ENCODE results near the gene CYP2W1. TPM values are rescaled to one million over a fixed set of nuclear protein-coding genes. Genes with fewer than 3 reads are reported as not detected.

CYP2W1 gene
- total RNA-seq, 2 experiments from 2014 or later = not detected

DNA sequence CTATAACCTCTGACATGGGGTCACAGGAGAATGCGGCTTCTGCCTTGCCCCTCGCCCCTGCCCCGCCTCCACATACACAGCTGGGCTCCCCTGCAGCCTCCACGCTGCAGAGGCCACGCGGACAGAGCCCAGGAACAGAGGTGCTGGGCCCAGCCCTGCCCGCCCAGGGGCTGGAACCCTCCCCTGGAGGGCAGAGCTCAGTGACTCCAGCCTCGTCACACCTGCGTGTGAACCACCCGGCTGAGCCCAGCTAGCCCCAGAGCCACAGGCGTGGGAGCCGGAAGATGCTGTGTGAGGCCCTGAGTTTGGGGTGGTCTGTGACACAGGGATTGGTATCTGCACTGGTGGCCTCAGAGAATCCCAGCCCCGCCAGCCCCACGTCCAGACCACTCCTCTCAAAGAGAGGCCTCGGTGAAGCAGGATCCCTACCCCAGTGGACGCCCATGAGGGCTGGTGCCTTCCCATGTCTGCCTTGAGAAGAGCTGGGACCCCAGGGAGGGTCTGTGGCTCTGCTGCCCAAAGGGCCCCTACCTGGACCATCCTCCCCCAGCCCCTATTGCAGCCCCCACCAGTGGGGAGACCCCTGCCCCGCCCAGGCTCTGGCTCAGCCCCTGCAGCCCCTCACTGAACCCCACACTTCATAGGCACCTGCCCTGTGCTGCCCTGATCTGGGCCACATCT, 20.4 kb upstream of the CYP2W1 start:
- ChIA-PET CTCF (interaction anchor here (1.0 kb wide), 1 partner anchor 31 kb away, joined by 3 read pairs; no protein-coding TSS in a partner anchor), POLR2A (no interaction called here)

DNA sequence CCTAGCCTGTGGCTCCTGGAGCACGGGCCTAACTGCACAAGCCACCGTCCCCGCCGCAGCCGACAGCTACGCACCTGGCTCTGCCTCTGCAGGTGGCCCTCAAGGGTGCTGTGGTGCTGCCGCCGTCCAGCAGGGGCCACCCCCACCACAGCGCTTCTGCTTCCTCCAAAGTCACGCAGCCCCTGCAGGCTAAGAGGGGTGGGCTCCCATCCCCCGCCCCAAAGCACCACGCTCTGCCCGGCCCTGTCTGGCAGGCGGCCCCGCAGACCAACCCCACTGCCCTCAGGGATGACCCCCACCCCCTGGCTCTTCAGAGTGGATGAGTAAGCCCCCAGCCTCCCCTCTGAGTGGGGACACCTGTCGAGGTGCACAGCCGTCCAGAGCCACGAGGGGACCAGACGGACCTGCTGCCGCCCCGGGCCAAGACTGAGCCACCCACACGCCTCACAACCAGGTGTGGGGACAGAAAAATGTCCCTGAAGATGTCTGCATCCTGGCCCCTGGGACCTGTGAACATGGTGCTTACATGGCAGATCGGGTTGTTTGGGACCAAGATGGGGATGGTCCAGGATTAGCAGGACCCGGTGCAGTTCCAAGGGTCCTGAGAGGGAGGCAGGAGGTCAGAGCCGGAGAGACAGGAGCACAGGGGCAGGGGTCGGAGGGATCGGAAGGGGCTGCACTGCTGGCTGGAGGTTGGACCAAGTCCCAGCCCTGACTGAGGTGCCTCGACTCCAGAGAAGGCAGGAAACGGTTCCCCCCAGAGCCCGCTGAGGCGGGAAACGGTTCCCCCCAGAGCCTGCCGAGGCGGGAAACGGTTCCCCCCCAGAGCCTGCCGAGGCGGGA, 19.5 kb upstream of the CYP2W1 start:
- ChIA-PET CTCF (interaction anchor here (1.0 kb wide), 1 partner anchor 30 kb away, joined by 3 read pairs; no protein-coding TSS in a partner anchor), POLR2A (no interaction called here)

DNA sequence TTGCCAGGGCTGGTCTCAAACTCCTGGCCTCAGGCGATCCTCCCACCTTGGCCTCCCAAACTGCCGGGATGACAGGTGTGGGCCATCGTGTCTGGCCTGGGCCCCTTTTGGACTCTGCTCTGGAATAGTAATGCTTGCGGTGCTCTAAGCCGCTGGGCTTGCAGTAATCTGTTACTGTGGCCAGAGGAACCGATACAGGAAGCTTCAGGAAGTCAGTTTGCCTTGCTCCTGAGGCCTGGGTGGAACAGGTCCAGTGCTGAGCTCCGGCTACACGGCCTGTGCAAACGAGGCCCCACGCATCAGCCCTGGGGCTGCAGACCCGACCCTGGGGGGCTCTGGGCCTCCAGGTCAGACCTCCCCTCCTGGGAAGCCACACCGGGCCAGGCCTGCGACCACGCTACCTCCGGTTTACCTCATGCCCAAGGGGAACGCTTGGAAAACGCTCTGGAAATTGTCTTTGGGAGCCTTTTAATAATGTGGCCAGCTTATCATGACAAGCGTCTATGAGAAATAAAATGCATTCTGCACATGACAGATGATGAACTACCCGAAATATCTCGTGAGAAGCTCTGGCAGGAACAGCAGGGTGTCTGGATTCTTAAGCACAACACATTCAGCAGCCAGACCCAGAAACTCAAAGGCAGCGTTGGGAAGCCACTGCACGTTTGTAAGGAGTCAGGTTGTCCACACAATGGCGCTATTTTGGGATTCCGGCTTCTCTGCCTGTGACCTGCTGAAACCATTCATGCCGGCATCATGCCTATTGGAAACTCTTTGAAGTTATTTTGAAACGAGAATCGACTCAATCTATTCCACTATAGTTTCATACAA, 18.4 kb upstream of the CYP2W1 start:
- ChIA-PET POLR2A (no interaction called here), CTCF (interaction anchor here (1.0 kb wide), 1 partner anchor 28 kb away, joined by 3 read pairs; no protein-coding TSS in a partner anchor)

DNA sequence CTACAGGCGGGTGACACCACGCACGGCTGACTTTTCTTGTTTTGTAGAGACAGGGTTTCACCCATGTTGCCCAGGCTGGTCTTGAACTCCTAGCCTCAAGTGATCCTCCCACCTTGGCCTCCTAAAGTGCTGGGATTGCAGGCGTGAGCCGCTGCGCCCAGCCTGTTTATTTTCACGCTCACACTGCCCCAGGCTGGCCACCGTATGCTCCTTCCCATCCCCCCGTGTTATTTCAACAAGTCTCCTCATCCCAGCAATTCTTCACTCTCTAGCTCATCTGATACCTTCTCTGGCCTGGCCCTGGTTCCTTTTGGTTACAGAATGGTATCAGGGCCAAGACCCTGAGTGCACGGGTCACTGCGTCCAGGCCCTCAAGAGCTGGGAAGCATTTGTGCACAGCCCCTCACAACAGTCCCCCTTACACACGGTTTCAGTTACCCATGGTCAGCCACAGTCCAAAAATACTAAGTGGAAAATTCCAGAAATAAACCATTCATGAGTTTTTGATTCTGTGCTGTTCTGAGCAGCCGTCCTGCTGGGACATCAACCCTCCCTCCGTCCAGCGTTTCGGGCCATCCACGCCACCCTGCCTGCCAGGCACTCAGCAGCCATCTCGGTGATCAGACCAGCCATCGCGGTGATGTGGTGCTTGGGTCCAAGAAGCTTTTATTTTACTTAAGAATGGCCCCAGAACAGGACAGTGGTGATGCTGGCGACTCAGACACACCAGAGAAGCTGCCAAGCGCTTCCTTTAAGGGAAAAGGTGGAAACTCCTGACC, 16.5 kb upstream of the CYP2W1 start:
- POLR2A ChIA-PET = no interaction called here

DNA sequence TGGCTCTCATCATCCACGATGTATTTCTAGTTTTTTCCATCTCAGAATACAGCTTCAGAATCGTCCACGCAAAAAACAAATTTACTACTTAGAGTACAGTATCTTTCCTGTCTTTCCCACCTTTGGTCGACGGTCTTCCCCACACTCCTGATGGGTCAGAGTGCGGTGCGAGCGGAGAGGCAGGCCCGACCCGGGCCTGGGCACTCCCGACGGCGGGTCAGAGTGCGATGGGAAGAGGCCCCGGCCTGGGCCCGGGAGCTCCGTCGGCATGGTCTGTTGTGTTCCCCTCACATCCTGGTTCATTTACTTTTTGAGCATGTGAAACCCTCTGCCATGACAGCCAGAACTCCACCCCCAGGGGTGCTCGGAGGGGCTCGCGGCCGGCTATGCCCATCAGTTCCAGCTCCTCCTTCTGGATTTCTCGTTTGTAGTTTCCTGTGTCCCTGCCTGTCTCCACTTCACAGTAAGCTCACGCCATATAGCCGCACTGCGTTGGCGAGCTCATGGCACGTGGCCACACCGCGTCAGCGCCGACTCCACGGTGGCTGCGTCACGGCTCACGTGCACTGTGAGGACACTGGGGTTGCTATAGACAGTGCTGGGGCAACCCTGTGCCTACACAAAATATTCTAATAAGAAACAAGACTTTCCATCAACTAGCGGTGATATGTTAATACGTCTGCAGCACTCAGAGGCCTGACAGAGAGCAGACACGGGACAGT, 15.5 kb upstream of the CYP2W1 start:
- ChIA-PET POLR2A (no interaction called here), CTCF (no interaction called here)

More for the DNA sequence above, 16.5 kb upstream of the CYP2W1 start:
- CTCF ChIA-PET = interaction anchor here (1.0 kb wide), 1 partner anchor 11 kb away, joined by 4 read pairs; no protein-coding TSS in a partner anchor

DNA sequence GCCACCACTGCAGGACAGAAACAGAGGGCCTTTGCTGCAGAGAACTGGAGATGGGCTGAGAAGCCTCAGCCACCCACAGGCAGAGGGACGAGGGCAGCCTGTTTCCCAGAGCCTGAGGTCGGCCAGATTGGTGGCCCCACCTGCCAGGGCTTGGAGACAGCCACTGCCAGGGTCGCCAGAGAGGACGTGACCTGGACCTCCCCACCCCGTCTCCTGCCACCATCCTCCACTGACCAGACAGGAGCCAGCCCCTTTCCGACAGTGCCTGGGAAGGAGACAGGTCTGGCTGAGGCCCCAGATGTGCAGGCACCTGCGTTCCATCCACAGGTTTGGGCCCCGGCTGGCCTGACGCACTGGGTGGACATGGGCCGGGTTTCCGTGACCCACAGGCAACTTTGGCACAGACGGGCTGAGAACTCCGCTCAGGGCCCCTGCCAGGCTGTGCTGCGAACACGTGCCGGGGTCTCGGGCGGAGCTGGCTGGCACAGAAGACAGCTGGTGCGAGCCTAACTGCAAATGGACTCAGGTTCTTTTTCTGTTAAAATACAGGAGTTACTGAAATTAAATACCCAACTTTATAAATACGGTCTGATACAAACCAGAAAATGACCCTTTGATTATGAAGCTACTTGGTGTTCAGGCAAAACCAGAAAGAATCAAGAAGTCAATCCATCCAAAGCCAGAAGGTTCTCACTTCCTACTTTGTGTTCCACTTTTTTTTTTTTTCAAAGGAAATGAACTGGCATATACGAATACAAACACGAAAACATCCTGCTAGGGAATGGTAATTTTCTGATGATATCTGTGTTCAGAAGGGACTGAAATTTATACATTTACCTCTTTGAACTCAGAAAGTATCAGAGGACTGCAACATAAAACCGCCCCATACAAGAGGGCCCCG, 14.5 kb upstream of the CYP2W1 start:
- CTCF ChIA-PET = interaction anchor here (0.7 kb wide), 1 partner anchor 182 kb away, joined by 3 read pairs; no protein-coding TSS in a partner anchor
- POLR2A ChIA-PET = no interaction called here

DNA sequence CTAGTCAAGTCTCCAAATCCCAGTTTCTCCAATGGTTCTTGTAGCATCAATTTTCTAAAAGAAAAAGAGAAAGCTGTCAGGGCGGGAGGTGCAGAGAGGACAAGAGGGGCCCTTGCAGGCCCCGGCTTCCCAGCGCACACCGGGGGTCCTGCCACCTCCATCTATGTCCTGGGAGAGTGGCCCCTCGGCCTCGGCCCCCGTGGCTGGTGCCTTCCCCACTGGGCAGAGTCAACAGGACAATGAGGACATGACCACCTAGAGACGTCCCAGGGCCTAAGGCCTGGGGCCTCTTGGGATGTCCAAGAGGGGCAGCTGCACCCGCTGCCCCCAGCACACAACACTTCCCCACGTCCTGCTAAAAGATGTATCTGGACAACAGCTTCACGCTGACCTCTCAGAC, 13.6 kb upstream of the CYP2W1 start:
- ChIA-PET POLR2A (no interaction called here), CTCF (interaction anchor here (0.7 kb wide), 1 partner anchor 15 kb away, joined by 3 read pairs; no protein-coding TSS in a partner anchor)

DNA sequence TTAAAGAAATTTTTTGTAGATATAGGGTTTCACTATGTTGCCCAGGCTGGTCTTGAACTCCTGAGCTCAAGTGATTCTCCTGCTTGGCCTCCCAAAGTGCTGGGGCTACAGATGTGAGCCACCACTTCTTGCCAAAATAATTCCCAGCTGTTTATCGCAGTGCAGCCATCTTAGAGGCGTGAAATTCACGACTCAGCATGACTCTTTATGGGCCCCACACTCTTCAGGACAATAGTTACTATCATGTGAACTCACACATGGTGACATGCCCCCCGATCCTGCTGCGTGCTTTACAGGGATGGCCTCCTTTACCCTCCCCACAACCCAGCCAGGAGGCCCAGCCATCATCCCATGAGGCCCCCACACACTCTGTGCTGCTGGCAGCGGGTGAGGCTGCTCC, 12.2 kb upstream of the CYP2W1 start:
- POLR2A ChIA-PET = interaction anchor here (0.5 kb wide), 1 partner anchor 57 kb away, joined by 4 read pairs; no protein-coding TSS in a partner anchor
- CTCF ChIA-PET = no interaction called here

DNA sequence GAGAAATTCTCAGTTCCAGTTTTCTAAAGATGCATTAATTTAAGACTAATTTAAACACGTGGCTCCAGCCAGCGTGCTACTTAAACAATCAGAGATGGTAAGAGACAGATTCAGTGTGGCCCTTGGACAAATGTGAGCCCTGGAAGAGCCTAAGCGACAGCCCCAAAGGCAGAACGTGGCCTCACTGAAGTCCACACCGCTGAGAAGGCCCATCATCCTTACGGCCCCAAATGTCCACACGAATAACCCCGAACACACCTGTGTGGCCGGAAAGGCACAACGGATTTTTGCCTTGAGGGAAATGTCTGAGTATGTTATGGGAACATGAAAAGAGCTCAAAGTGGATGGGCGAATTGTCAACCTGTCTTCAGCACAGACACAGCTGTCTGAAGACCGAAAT, 10.9 kb upstream of the CYP2W1 start:
- ChIA-PET POLR2A (no interaction called here), CTCF (no interaction called here)

DNA sequence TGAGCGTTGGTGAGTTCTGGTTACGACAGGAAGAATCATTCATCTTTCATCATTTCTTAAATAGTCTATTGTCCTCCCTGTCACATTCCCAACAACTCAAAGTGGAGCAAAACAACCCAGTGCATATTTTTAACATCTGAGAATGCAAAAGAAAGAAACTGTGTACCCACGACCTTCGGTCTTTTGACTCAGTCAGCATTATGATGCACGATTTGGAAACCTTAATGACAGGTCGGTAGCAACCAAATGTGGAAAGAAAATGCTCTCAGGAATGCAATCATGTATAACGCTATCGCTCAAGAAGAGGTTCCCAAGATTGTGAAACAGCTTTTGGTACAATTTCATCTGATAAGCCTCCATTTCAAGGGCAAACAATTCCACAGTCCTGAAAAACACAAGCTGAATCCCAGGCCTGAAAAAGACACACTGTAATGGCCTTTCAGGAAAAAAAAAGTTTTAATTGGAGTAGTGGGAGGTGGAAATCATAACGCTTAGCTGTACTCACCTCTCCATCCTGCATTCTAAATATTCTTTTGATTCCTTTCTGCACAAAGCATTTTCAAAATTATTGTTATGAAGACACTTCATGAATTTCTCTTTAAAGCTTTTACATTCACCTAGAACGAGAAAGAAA, 10.2 kb upstream of the CYP2W1 start:
- POLR2A ChIA-PET = interaction anchor here (0.7 kb wide), 1 partner anchor 71 kb away, joined by 3 read pairs; no protein-coding TSS in a partner anchor
- CTCF ChIA-PET = interaction anchor here (3.4 kb wide), 1 partner anchor 20 kb away, joined by 23 read pairs; no protein-coding TSS in a partner anchor

DNA sequence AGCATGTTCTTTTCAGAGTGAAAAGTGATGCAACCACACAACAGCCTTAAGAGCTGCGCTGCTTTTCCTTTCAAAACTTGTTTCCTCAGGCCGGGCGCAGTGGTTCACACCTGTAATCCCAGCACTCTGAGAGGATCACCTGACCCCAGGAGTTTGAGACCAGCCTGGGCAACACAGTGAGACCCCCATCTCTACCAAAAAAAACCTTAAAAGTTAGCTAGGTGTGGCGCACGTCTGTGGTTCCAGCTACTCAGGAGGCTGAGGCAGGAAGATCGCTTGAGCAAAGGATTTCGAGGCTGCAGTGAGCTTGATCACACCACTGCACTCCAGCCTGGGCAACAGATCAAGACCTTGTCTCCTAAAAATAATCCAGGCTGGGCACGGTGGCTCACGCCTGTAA, 9.7 kb upstream of the CYP2W1 start:
- ChIA-PET CTCF (interaction anchor here (3.4 kb wide), 1 partner anchor 20 kb away, joined by 23 read pairs; no protein-coding TSS in a partner anchor), POLR2A (interaction anchor here (0.7 kb wide), 1 partner anchor 70 kb away, joined by 3 read pairs; no protein-coding TSS in a partner anchor)

DNA sequence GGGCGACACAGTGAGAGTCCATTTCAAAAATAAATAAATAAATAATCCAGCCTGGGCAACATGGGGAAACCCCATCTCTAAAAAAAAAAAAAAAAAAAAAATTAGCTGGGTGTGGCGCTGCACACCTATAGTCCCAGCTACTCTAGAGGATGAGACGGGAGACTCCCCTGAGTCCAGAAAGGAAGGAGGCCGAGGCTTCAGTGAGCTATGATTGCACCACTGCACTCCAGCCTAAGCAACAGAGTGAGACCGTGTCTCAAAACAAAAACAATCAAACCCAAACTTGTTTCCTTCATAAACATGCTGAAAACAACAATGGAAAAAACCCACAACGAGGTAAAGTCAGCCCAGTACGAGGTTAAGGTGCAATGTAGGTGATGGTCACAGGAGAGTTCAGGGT, 8.8 kb upstream of the CYP2W1 start:
- POLR2A ChIA-PET = interaction anchor here (0.7 to 2.6 kb wide), 2 partner anchors 49 to 51 kb away, joined by 9 to 22 read pairs; no protein-coding TSS in a partner anchor
- CTCF ChIA-PET = interaction anchor here (0.6 to 3.4 kb wide), 6 partner anchors 19 to 144 kb away, joined by 3 to 23 read pairs (median 4); no protein-coding TSS in a partner anchor

DNA sequence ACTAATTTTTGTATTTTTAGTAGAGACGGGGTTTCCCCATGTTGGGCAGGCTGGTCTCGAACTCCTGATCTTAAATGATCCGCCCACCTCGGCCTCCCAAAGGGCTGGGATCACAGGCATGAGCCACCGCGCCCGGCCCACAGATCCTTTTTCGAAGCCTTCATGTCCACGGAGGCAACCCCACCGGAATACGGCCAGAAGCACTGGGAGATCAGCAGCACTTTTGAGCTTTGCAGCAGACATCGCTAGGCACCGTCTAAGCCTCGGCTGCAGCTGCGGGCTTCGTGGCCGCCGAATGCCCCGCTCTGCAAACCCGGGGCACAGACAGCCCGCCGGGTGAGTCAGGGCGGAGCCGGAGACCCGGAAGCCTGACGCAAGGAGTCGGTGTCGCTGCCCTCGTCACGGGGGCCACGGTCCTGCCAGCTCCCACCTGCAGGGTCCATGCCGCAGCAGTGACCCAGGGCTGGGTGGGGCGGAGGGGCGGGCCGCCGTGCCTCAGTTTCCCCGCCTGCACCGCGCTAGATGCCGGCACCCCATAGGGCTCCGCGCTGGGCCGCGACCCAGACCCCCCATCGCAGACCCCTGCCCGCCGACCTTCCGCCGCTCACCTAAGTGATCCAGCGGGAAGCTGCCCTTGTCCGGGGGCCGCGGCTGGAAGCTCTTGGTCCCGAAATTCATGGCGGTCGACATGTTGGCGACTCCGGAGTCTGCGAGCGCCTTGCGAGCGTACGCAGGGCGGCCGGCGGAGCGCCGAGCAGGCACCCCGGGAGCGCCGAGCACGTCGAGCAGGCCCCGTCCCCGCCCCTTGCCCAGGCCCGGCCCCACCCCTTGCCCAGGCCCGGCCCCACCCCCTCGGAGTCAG, 7.9 kb upstream of the CYP2W1 start, which contains the start of gene COX19:
TSS of gene COX19 (minus strand) at position 730 of the 862 bp plus-strand sequence. CDS start at position 690, 40 bp downstream.
- CTCF ChIA-PET = interaction anchor here (0.7 to 3.4 kb wide), 8 partner anchors 18 to 526 kb away, joined by 3 to 23 read pairs (median 4); partner anchors contain the start of gene GPR146
- POLR2A ChIA-PET = interaction anchor here (0.6 to 2.6 kb wide), 8 partner anchors 18 to 370 kb away, joined by 3 to 22 read pairs (median 3); partner anchors contain the start of gene GET4

DNA sequence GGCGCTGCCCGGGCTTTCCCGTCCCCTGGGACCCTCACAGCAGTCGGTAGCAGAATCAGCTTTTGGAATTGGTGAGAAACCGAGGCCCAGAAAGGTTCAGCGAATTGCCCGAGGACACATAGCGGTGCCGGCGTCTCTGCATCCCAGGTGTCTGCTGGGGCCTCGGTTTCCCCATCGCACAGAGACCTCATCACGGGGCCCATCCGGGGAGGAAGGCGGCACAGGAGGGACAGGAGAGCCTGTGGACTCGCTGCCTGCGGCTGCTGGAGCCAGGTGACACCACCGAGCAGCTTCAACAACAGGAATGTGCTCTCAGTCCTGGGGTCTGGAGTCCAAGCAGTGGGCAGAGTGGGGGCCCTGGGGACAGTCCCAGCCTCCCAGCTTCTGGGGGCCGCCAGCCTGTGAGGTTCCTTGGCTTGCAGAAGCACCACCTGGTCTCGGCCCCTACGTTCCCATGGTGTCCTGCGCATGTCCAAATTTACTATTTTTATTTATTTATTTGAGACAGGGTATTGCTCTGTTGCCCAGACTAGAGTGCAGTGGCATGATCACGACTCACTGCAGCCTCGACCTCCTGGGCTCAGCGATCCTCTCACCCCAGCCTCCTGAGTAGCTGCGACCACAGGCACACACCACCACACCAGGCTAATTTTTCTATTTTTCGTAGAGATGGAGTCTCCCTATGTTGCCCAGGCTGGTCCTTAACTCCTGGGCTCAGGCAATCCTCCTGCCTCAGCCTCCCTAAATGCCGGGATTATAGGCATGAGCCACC, 7.1 kb upstream of the CYP2W1 start:
- ChIA-PET CTCF (interaction anchor here (1.2 to 3.4 kb wide), 6 partner anchors 17 to 163 kb away, joined by 3 to 23 read pairs (median 4); partner anchors contain the start of gene GPR146), POLR2A (interaction anchor here (1.4 to 2.6 kb wide), 2 partner anchors 53 to 163 kb away, joined by 7 to 22 read pairs; a partner anchor contains a TSS)

Measured in activated CD8-positive, alpha-beta memory T cell treated with anti-CD3 and anti-CD28 coated beads for 36 hours (primary cell).